T1000 (cell line): ENCODE data around the gene SCMH1.

Experiments
- DNase-seq: peaks from one replicate; lab custom pipeline; 2025; ENCODE audit warnings: mixed read lengths; lab: John Stamatoyannopoulos, UW

Gene SCMH1

GRCh38 chr1:41024953-41025352 lies 217.2 kb downstream of the SCMH1 start:
- DNase-seq = no peak

GRCh38 chr1:41023279-41023990 lies 218.7 kb downstream of the SCMH1 start:
- no peak for DNase-seq

- no peak for DNase-seq
These were observed 219.7 kb downstream of the SCMH1 start for GRCh38 chr1:41022424-41022823.

- no peak for DNase-seq
These were observed 220.4 kb downstream of the SCMH1 start, which contains the start of gene SLFNL1 for GRCh38 chr1:41021526-41022308. Gene SLFNL1, minus strand, starts transcription at chr1:41021725. Its CDS starts 1,065 bp downstream, at chr1:41020660.

GRCh38 chr1:41020654-41021053 lies 221.5 kb downstream of the SCMH1 start:
- no peak for DNase-seq

- DNase-seq = no peak
These were observed 222.0 kb downstream of the SCMH1 start for GRCh38 chr1:41020109-41020576.

- no peak for DNase-seq
These were observed 222.8 kb downstream of the SCMH1 start for GRCh38 chr1:41019353-41019745.

- DNase-seq = no peak
These were observed 224.1 kb downstream of the SCMH1 start for GRCh38 chr1:41018018-41018410.

- DNase-seq = no peak
These were observed 224.7 kb downstream of the SCMH1 start for GRCh38 chr1:41017141-41018017.

- DNase-seq = no peak
These were observed 226.1 kb downstream of the SCMH1 start for GRCh38 chr1:41015897-41016470.

GRCh38 chr1:41015281-41015896 lies 226.7 kb downstream of the SCMH1 start:
- DNase-seq = no peak

GRCh38 chr1:41014871-41015270 lies 227.2 kb downstream of the SCMH1 start:
- no peak for DNase-seq

GRCh38 chr1:41013796-41014195 lies 228.3 kb downstream of the SCMH1 start:
- DNase-seq = no peak

- no peak for DNase-seq
These were observed 229.1 kb downstream of the SCMH1 start for GRCh38 chr1:41013024-41013423.

- DNase-seq = no peak
These were observed 231.8 kb downstream of the SCMH1 start for GRCh38 chr1:41010345-41010744.

GRCh38 chr1:41009466-41009865 lies 232.6 kb downstream of the SCMH1 start:
- DNase-seq = no peak

- no peak for DNase-seq
These were observed 234.9 kb downstream of the SCMH1 start for GRCh38 chr1:41006942-41007865.

GRCh38 chr1:41005876-41006275 lies 236.2 kb downstream of the SCMH1 start:
- DNase-seq = no peak

- DNase-seq = peak; percentile 96
These were observed 238.4 kb downstream of the SCMH1 start for GRCh38 chr1:41003640-41004220.

GRCh38 chr1:41003127-41003639 lies 238.9 kb downstream of the SCMH1 start:
- DNase-seq = no peak
